Ascending aorta (tissue), 2 donors: ENCODE results near the gene ERAS. TPM values are rescaled to one million over a fixed set of nuclear protein-coding genes. Genes with fewer than 3 reads are reported as not detected.

Source experiments
- DNase-seq, 2 donors: peaks; one replicate each; pipeline ENCODE4 v3.0.0-alpha.2; 2019; ENCODE audit warnings: low spot score in 2 of 2
- H3K27ac ChIP-seq, 2 donors: fragments of 200-600 bp; sonication (generic); one replicate each; pipeline ENCODE4 v1.5.1; 2016 to 2017; ENCODE audit warnings: mild to moderate bottlenecking in 1 of 2
- H3K27me3 ChIP-seq: fragments of 200-600 bp; sonication (generic); one replicate; pipeline ENCODE4 v1.5.1; 2017
- H3K36me3 ChIP-seq, 2 donors: fragments of 200-600 bp; sonication (generic); one replicate each; pipeline ENCODE4 v1.5.1; 2016
- H3K4me1 ChIP-seq, 2 donors: fragments of 200-600 bp; sonication (generic); one replicate each; pipeline ENCODE4 v1.5.1; 2016 to 2017; ENCODE audit warnings: mild to moderate bottlenecking in 1 of 2
- H3K4me3 ChIP-seq, 2 donors: fragments of 200-600 bp; sonication (generic); one replicate each; pipeline ENCODE4 v1.5.1; 2016 to 2017; ENCODE audit warnings: mild to moderate bottlenecking in 1 of 2
- H3K9me3 ChIP-seq, 2 donors: fragments of 200-600 bp; sonication (generic); one replicate each; pipeline ENCODE4 v1.5.1; 2016
- CTCF ChIP-seq, 3 experiments: fragments of 200-600 bp in 2 of 3; fragments of 450-650 bp in 1 of 3; sonication (generic) in 2 of 3; IDR thresholded peaks; one replicate each; pipeline ENCODE4 v1.5.1; 2016 to 2019; ENCODE audit warnings: antibody characterized with exemption in 3 of 3, mild to moderate bottlenecking in 1 of 3, moderate library complexity in 1 of 3
- intact Hi-C: fragments of 100-400 bp; cut with DNase I; formaldehyde crosslinking; loops from one replicate; pipeline ENCODE4 v1.15.1; 2023
- total RNA-seq: library from RNA; depleted of rRNA; stranded (reverse); fragments of >200 nt; gene quantifications from one replicate; pipeline ENCODE4 v1.1.0, GENCODE V29; 2016

ERAS gene
- total RNA-seq, 1 donor from 2014 or later = not detected

DNA sequence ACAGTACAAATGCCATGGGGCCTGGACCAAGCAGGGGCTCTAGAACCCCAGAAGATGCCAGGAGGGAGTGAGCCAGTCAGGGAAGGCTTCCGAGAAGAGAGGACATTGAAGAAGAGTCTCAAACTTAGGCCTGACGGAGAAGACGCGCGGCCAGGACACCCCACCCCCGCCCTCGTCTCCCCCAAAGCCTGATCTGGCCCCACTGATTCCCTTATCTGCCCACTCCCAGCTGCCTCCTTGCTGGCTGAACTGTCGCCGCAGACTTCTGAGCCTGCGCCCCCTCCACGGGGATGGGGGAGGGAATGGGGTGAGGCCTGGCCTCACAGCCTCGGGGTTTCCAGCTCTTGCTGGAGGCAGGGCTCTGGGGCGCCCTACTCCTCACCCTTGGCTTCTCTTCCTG is 43.5 kb upstream of the ERAS start:
- Histone ChIP-seq H3K9me3 (no peaks in the 10 kb centered on the region), H3K27ac (no peak overlapping the region), H3K27me3 (no peaks in the 10 kb centered on the region), H3K4me3 (no peak overlapping the region), H3K4me1 (no peaks in the 10 kb centered on the region), H3K36me3 (no peaks in the 10 kb centered on the region)
- intact Hi-C loops = no loop called here
- TF ChIP-seq CTCF (IDR thresholded peaks at IDR 0.05) = no peak
- DNase-seq = no peak

- intact Hi-C loops = no loop called here
- Histone ChIP-seq H3K27me3 (no peaks in the 10 kb centered on the region), H3K4me1 (no peaks in the 10 kb centered on the region), H3K36me3 (no peaks in the 10 kb centered on the region), H3K27ac (no peak overlapping the region), H3K9me3 (no peaks in the 10 kb centered on the region), H3K4me3 (no peak overlapping the region)
- DNase-seq = no peak
- no peak for TF ChIP-seq CTCF (IDR thresholded peaks at IDR 0.05)
Measured at GRCh38 chrX:48784726-48785125, 41.6 kb upstream of the ERAS start.

GRCh38 chrX:48785186-48785539 is 41.1 kb upstream of the ERAS start:
- H3K27ac ChIP-seq = no peak overlapping the region
- no peaks in the 10 kb centered on the region for H3K36me3 ChIP-seq
- H3K9me3 ChIP-seq = no peaks in the 10 kb centered on the region
- no peaks in the 10 kb centered on the region for H3K4me1 ChIP-seq
- H3K27me3 ChIP-seq = no peaks in the 10 kb centered on the region
- no peak for TF ChIP-seq CTCF (IDR thresholded peaks at IDR 0.05)
- intact Hi-C loops = no loop called here
- DNase-seq = no peak
- H3K4me3 ChIP-seq = no peak overlapping the region

- no peak for TF ChIP-seq CTCF (IDR thresholded peaks at IDR 0.05)
- no peaks in the 10 kb centered on the region for H3K36me3 ChIP-seq
- no peaks in the 10 kb centered on the region for H3K4me1 ChIP-seq
- H3K9me3 ChIP-seq = no peaks in the 10 kb centered on the region
- intact Hi-C loops = no loop called here
- no peak overlapping the region for H3K27ac ChIP-seq
- no peak overlapping the region for H3K4me3 ChIP-seq
- no peak for DNase-seq
- H3K27me3 ChIP-seq = no peaks in the 10 kb centered on the region
Measured at GRCh38 chrX:48785540-48786214, 40.6 kb upstream of the ERAS start.

- H3K27ac ChIP-seq = no peak within 1 kb of the TSS
- TF ChIP-seq CTCF (IDR thresholded peaks at IDR 0.05) = no peak
- H3K27me3 ChIP-seq = no peaks in the 10 kb centered on the region
- no peaks in the 10 kb centered on the region for H3K36me3 ChIP-seq
- no peak within 1 kb of the TSS for H3K4me3 ChIP-seq
- no peak for DNase-seq
- intact Hi-C loops = no loop called here
- H3K9me3 ChIP-seq = no peaks in the 10 kb centered on the region
- H3K4me1 ChIP-seq = no peaks in the 10 kb centered on the region
Measured at GRCh38 chrX:48786341-48786800, 39.9 kb upstream of the ERAS start, which contains the start of gene GATA1. GATA1 (plus strand) TSS chrX:48786590; CDS start chrX:48791110, 4,520 bp downstream.
